ENCODE measurements around the gene STARD5.
A peak's percentile ranks its signal among the peaks of the same experiment; 100 is the strongest.

The STARD5 gene

GRCh38 chr15:81346611-81347010, 22.7 kb upstream of the STARD5 start:
- TF ChIP-seq CTCF (conservative IDR thresholded peaks at IDR 0.05), result no peak
- H3K27ac ChIP-seq, result no peak overlapping the region

GRCh38 chr15:81343371-81343770, 19.4 kb upstream of the STARD5 start:
- no peak overlapping the region for H3K27ac ChIP-seq
- no peak for TF ChIP-seq CTCF (conservative IDR thresholded peaks at IDR 0.05)

GRCh38 chr15:81341351-81341750, 17.4 kb upstream of the STARD5 start:
- H3K27ac ChIP-seq, result no peak overlapping the region
- TF ChIP-seq CTCF (conservative IDR thresholded peaks at IDR 0.05), result no peak

GRCh38 chr15:81339851-81340250, 15.9 kb upstream of the STARD5 start:
- TF ChIP-seq CTCF (conservative IDR thresholded peaks at IDR 0.05), result no peak

GRCh38 chr15:81339321-81339720, 15.4 kb upstream of the STARD5 start:
- H3K27ac ChIP-seq, result peak overlapping the region; percentile 69
- no peak for TF ChIP-seq CTCF (conservative IDR thresholded peaks at IDR 0.05)

More at GRCh38 chr15:81339851-81340250, 15.9 kb upstream of the STARD5 start:
- peak overlapping the region; percentile 69 for H3K27ac ChIP-seq

GRCh38 chr15:81338170-81339007, 14.4 kb upstream of the STARD5 start:
- TF ChIP-seq CTCF (conservative IDR thresholded peaks at IDR 0.05), result no peak
- peak overlapping the region; percentile 69 for H3K27ac ChIP-seq

GRCh38 chr15:81337713-81338157, 13.8 kb upstream of the STARD5 start:
- peak overlapping the region; percentile 69 for H3K27ac ChIP-seq

More at GRCh38 chr15:81337713-81338157, 13.8 kb upstream of the STARD5 start:
- no peak for TF ChIP-seq CTCF (conservative IDR thresholded peaks at IDR 0.05)

Measured in VCaP (cell line).